K562 (cell line): ENCODE data around the gene HADHB. TPM values are rescaled to one million over a fixed set of nuclear protein-coding genes. Genes with fewer than 3 reads are reported as not detected.

Experiments
- BHLHE40 ChIP-seq: IDR thresholded peaks from 2 replicates; pipeline ENCODE4 v1.6.1; 2011; ENCODE audit warnings: low read length, improper control_type of control experiment
- EGR1 ChIP-seq: fragments of 450-650 bp; conservative IDR thresholded peaks from 2 replicates; pipeline ENCODE4 v1.6.1; 2017; ENCODE audit warnings: mild to moderate bottlenecking
- L3MBTL2 ChIP-seq: fragments of 450-650 bp; IDR thresholded peaks from 2 replicates; pipeline ENCODE4 v1.6.1; 2016; ENCODE audit warnings: mild to moderate bottlenecking, moderate library complexity
- NCOR1 ChIP-seq: fragments of 450-650 bp; IDR thresholded peaks from 2 replicates; pipeline ENCODE4 v1.6.1; 2016; ENCODE audit warnings: mild to moderate bottlenecking, moderate library complexity
- PHF20 ChIP-seq: fragments of 450-650 bp; IDR thresholded peaks from 2 replicates; pipeline ENCODE4 v1.6.1; 2018; ENCODE audit not compliant: partially characterized antibody
- RFX5 ChIP-seq: IDR thresholded peaks from 2 replicates; pipeline ENCODE4 v1.6.1; 2011; ENCODE audit warnings: low read depth, mild to moderate bottlenecking, improper control_type of control experiment, low read length
- RUNX1 ChIP-seq: sonication (generic); IDR thresholded peaks from 2 replicates; pipeline ENCODE4 v1.6.1; 2016; ENCODE audit warnings: antibody characterized with exemption, low read depth
- SOX6 ChIP-seq: fragments of 450-650 bp; IDR thresholded peaks from 2 replicates; pipeline ENCODE4 v1.6.1; 2014; ENCODE audit warnings: mild to moderate bottlenecking
- SUPT5H ChIP-seq: fragments of 450-650 bp; IDR thresholded peaks from 2 replicates; pipeline ENCODE4 v1.6.1; 2016
- polyA plus RNA-seq, 8 experiments: library from polyadenylated mRNA; depleted of rRNA in 4 of 8; stranded (reverse) in 5 of 8; unstranded in 3 of 8; fragments of >200 nt; fragmentation: Nextera tagmentation in 2 of 8; fragmentation: Illumina TruSeq in 1 of 8; extraction: Ambion mirVana in 2 of 8; extraction: Trizol in 1 of 8; gene quantifications; 2 replicates each; pipeline versions ENCODE4 v1.2.1 to v1.2.3, GENCODE V29; 2011 to 2014; ENCODE audit warnings: inconsistent platforms in 1 of 8, missing spikeins in 1 of 8
- total RNA-seq, 7 experiments: library from RNA; depleted of rRNA in 6 of 7; stranded (reverse); fragments of >200 nt in 6 of 7; fragmentation: Illumina TruSeq in 2 of 7; extraction: Trizol in 2 of 7; gene quantifications; 2 replicates each; pipeline versions ENCODE4 v1.2.1 to v1.2.3, GENCODE V29; 2011 to 2021; ENCODE audit warnings: low replicate concordance in 1 of 7
- TF ChIP-seq, protein P1 (sequence below): fragments of 250-450 bp; sonication (Bioruptor Pico); IDR thresholded peaks from 2 replicates; pipeline ENCODE4 v1.5.0; 2021; ENCODE audit warnings: mild to moderate bottlenecking, moderate library complexity
- TF ChIP-seq, protein P2 (sequence below): fragments of 250-450 bp; sonication (Bioruptor Pico); IDR thresholded peaks from 2 replicates; pipeline ENCODE4 v1.5.0; 2020; ENCODE audit warnings: mild to moderate bottlenecking, borderline replicate concordance
- TF ChIP-seq, protein P3 (sequence below): sonication (generic); formaldehyde crosslinking; IDR thresholded peaks from 2 replicates; pipeline ENCODE4 v1.8.0; 2022; ENCODE audit warnings: missing genetic modification reagents, mild to moderate bottlenecking, moderate library complexity, borderline replicate concordance
- TF ChIP-seq, protein P4 (sequence below), 2 experiments: IDR thresholded peaks; 2 replicates each; pipeline ENCODE4 v1.6.1; 2012; ENCODE audit warnings: improper control_type of control experiment in 2 of 2, low read depth in 2 of 2, low read length in 2 of 2, borderline replicate concordance in 1 of 2
- TF ChIP-seq, protein P5 (sequence below): fragments of 450-650 bp; formaldehyde crosslinking; conservative IDR thresholded peaks from 2 replicates; pipeline ENCODE4 v1.4.0; 2022; ENCODE audit warnings: mild to moderate bottlenecking, missing genetic modification characterization

The HADHB gene
- total and polyA plus RNA-seq, 9 of the 15 experiments (the other 6 are each of a cell fraction or from before 2014, with no cell fraction given) = 67.3 to 199 (median 100) TPM

DNA sequence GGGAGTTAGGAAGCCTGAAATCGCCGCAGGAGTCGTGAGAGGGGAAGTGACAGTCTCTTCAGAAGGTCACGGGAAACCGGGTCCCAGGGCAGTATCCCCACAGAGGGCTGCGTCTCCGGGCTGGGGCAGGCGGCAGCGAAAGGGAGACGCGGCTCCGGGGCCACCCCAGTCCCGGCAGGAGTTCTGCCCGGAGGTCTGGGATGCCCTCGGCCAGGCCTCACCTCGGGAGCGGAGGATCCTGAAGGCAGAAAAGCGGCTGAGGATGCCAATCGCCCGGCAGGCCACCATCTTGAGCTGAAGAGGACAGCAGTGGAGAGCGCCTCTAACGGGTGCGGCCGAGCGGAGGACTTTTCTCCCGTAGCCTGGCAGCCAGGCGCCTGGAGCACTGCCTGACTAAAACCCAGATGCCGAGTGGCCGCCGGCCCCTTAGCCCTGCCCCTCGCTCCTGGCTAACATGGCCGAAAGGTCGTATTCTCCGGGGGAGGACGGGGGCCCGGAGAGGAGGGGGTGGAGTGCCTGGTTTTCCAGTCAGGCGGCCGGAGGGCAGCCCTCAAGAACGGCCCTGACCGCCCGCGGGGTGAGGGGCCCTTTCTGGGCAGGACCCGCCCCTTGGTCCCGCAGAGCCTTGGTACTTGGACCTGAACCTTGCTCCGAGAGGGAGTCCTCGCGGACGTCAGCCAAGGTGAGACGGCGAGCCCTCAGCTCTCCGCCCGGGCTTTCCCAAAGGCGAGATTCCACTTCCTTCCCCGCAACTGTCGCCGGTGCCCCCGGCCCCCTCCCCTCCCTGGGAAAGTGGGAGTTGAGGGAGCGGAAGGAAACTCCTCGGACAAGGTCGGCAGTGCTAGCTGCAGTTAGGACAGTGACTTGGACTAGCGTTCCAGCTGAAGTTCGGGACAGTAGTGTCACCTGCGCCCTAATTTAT lies at the start of gene HADHB, which contains the start of gene HADHA (continued):
- TF ChIP-seq, protein P1, sequence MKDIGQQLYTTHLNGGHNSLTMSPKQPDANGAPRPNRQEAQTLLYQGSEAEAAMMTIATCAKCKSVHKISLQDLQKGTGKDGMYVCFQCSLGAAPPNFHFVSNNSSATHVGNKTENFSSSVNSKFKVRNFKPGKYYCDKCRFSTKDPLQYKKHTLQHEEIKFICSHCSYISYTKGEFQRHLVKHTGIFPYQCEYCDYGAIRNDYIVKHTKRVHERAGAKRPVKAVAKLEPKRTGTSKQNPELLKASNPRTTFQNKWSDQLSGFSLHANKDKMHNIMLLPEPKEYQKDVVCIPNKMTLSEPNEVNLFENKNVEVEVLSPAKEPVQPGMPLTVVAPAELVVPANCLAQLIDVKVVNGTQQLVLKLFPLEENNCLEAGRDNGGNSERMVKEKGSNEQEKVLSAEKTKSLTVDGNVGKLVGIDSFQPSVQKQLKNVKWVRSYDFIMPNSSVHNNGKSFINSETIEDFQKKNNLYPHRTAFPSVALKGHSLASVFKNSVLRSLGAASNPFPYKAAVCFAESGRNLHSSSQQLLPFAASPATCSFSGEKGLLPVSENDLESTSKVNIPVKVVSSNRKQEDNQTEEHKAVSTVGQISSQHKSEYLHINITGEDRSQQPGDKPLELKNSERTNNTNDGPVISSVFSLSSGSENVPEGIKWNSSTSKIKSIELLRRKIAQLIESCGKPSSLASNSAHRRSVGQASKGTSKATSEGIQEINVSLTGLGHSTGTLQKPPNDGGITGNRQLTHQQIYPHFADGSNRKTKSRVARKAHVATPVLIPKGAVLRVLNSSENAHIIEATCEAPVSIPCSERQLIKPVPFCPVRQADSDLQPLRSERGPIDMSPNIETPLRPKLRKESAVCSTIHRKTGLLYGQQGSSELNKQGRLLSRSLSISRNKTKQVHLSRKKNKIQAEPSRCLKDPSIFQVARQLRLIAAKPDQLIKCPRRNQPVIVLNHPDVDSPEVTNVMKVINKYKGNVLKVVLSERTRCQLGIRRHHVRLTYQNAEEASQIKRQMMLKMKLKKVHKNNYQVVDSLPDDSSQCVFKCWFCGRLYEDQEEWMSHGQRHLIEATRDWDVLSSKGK (CRISPR knock-in tag) = no peak
- TF ChIP-seq, protein P2, sequence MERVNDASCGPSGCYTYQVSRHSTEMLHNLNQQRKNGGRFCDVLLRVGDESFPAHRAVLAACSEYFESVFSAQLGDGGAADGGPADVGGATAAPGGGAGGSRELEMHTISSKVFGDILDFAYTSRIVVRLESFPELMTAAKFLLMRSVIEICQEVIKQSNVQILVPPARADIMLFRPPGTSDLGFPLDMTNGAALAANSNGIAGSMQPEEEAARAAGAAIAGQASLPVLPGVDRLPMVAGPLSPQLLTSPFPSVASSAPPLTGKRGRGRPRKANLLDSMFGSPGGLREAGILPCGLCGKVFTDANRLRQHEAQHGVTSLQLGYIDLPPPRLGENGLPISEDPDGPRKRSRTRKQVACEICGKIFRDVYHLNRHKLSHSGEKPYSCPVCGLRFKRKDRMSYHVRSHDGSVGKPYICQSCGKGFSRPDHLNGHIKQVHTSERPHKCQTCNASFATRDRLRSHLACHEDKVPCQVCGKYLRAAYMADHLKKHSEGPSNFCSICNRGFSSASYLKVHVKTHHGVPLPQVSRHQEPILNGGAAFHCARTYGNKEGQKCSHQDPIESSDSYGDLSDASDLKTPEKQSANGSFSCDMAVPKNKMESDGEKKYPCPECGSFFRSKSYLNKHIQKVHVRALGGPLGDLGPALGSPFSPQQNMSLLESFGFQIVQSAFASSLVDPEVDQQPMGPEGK = no peak
- TF ChIP-seq, protein P3, sequence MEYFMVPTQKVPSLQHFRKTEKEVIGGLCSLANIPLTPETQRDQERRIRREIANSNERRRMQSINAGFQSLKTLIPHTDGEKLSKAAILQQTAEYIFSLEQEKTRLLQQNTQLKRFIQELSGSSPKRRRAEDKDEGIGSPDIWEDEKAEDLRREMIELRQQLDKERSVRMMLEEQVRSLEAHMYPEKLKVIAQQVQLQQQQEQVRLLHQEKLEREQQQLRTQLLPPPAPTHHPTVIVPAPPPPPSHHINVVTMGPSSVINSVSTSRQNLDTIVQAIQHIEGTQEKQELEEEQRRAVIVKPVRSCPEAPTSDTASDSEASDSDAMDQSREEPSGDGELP (CRISPR knock-in tag) = peak; percentile 74
- TF ChIP-seq, protein P4, sequence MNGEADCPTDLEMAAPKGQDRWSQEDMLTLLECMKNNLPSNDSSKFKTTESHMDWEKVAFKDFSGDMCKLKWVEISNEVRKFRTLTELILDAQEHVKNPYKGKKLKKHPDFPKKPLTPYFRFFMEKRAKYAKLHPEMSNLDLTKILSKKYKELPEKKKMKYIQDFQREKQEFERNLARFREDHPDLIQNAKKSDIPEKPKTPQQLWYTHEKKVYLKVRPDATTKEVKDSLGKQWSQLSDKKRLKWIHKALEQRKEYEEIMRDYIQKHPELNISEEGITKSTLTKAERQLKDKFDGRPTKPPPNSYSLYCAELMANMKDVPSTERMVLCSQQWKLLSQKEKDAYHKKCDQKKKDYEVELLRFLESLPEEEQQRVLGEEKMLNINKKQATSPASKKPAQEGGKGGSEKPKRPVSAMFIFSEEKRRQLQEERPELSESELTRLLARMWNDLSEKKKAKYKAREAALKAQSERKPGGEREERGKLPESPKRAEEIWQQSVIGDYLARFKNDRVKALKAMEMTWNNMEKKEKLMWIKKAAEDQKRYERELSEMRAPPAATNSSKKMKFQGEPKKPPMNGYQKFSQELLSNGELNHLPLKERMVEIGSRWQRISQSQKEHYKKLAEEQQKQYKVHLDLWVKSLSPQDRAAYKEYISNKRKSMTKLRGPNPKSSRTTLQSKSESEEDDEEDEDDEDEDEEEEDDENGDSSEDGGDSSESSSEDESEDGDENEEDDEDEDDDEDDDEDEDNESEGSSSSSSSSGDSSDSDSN (IDR thresholded peaks at IDR 0.05; ENCODE audit: borderline replicate concordance in 1 of 2, low read depth in 2 of 2, low read length in 2 of 2) = peak in 1 of 2 experiments; percentile 40; a peak in 2 of 4 replicates
- no peak for TF ChIP-seq RUNX1
- TF ChIP-seq SUPT5H = peak; percentile 87
- TF ChIP-seq BHLHE40 = peak; percentile 21; the same call in 1 of the 2 replicates
- TF ChIP-seq RFX5 = no peak
- TF ChIP-seq PHF20 = peak; percentile 43
- 0 out of 2 replicates have a peak, but pooled peaks have one; percentile 25 for TF ChIP-seq L3MBTL2
- TF ChIP-seq, protein P5, sequence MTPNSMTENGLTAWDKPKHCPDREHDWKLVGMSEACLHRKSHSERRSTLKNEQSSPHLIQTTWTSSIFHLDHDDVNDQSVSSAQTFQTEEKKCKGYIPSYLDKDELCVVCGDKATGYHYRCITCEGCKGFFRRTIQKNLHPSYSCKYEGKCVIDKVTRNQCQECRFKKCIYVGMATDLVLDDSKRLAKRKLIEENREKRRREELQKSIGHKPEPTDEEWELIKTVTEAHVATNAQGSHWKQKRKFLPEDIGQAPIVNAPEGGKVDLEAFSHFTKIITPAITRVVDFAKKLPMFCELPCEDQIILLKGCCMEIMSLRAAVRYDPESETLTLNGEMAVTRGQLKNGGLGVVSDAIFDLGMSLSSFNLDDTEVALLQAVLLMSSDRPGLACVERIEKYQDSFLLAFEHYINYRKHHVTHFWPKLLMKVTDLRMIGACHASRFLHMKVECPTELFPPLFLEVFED (CRISPR knock-in tag) = no peak
- no peak for TF ChIP-seq EGR1
- no peak for TF ChIP-seq SOX6
- TF ChIP-seq NCOR1 = no peak
